Ishikawa (cell line): ENCODE results near the gene STAT2.

Experiments used
- CREB1 ChIP-seq: IDR thresholded peaks from 2 replicates; pipeline ENCODE4 v1.6.1; 2012; ENCODE audit warnings: low read depth
- EP300 ChIP-seq: IDR thresholded peaks from 2 replicates; pipeline ENCODE4 v1.6.1; 2012; ENCODE audit warnings: borderline replicate concordance
- YY1 ChIP-seq: IDR thresholded peaks from 2 replicates; pipeline ENCODE4 v1.6.1; 2012; ENCODE audit warnings: low read depth

DNA sequence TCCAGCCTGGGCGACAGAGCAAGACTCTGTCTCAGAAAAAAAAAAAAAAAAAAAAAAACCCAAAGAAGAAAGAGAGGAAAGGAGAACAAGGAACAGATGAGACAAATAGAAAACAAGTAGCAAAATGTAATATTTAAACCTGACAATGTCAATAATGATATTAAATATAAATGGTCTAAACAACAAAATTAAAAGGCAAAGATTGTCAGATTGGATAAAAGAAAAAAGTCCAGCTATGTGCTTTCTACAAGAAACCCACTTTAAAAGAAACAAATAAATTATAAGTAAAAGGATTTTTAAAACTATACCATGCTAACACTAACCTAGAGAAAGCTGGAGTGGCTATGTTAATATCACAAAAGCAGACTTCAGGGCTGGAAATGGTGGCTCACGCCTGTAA is 32.4 kb upstream of the STAT2 start:
- TF ChIP-seq CREB1 = no peak
- TF ChIP-seq YY1 = no peak
- TF ChIP-seq EP300 = no peak
